Ovary (tissue), 3 donors: ENCODE results near the gene RMND5B.

ENCODE experiments used
- CTCF ChIP-seq, 3 donors: fragments of 450-650 bp in 2 of 3; fragments of 200-600 bp in 1 of 3; IDR thresholded peaks; one replicate each; pipeline versions ENCODE4 v1.5.1 to v1.8.0; 2016 to 2022; ENCODE audit warnings: antibody characterized with exemption in 3 of 3, mild to moderate bottlenecking in 1 of 3
- EP300 ChIP-seq: sonication (generic); formaldehyde crosslinking; IDR thresholded peaks from one replicate; pipeline ENCODE4 v1.6.1; 2017; ENCODE audit warnings: antibody characterized with exemption
- POLR2A ChIP-seq: fragments of 450-650 bp; IDR thresholded peaks from one replicate; pipeline ENCODE4 v1.6.1; 2017; ENCODE audit warnings: antibody characterized with exemption, mild to moderate bottlenecking, moderate library complexity
- donor health status: DM: no; HTN: no; CAD: no.

GRCh38 chr5:178083922-178084321, 46.9 kb upstream of the RMND5B start:
- TF ChIP-seq POLR2A (no peak), CTCF (IDR thresholded peaks at IDR 0.05) (no peak), EP300 (no peak)
